K562 (cell line): ENCODE results near the gene VIPR1. TPM values are rescaled to one million over a fixed set of nuclear protein-coding genes. Genes with fewer than 3 reads are reported as not detected.

Experiments used
- ATAC-seq: fragments of 200-7000 bp; cut with Tn5 transposase; 3 replicates; pipeline ENCODE4 v1.9.1; 2020; ENCODE audit warnings: moderate library complexity
- BruUV-seq: library from RNA; stranded (reverse); fragments of 400-500 nt; replicated peaks from 2 replicates; lab custom pipeline; 2021; lab: Mats Ljungman, UMichigan
- CTCF ChIA-PET: fragments of 300-600 bp; formaldehyde crosslinking; extraction: SDS; loops from one replicate; lab custom pipeline; 2021; ENCODE audit warnings: low intra/inter-chr PET ratio; lab: Yijun Ruan, JAX
- POLR2A ChIA-PET: fragments of 300-600, 350-650 bp; sonication (Branson Sonifier 250); formaldehyde crosslinking; extraction: SDS; loops from one replicate; lab custom pipeline; 2021; ENCODE audit warnings: antibody characterized with exemption, inconsistent platforms; lab: Yijun Ruan, JAX
- DNase-seq, 4 experiments: peaks; one replicate each; pipeline versions ENCODE4 v3.0.0 to v3.0.0-alpha.2; 2011 to 2018; ENCODE audit warnings: low spot score in 3 of 4, mixed read lengths in 3 of 4; ENCODE audit errors: extremely low read depth in 1 of 4
- FAIRE-seq: peaks from 2 replicates; lab custom pipeline; 2011; peaks lifted over from hg19 to GRCh38; lab: Jason Lieb, UNC
- H2AFZ ChIP-seq: 2 replicates; pipeline ENCODE4 v1.6.0; 2011; ENCODE audit warnings: low read depth, low read length, control low read depth, inconsistent platforms
- H3K27ac ChIP-seq: fragments of 200-600 bp; 3 replicates; pipeline ENCODE4 v1.8.0; 2011; ENCODE audit warnings: low read depth, mild to moderate bottlenecking, control low read depth, inconsistent platforms, low read length, moderate library complexity, mixed read lengths; ENCODE audit errors: extremely low read depth
- H3K27me3 ChIP-seq, 2 experiments: fragments of 300-600 bp in 1 of 2; 2 replicates in 1 of 2; 3 replicates in 1 of 2; pipeline versions ENCODE4 v1.6.0 to v1.8.0; 2011; ENCODE audit warnings: inconsistent platforms in 2 of 2, low read length in 2 of 2, mild to moderate bottlenecking in 1 of 2, mixed read lengths in 1 of 2, moderate library complexity in 1 of 2; ENCODE audit not compliant: control insufficient read depth in 2 of 2, insufficient read depth in 2 of 2
- H3K36me3 ChIP-seq: fragments of 300-600 bp; 3 replicates; pipeline ENCODE4 v1.8.0; 2011; ENCODE audit warnings: mild to moderate bottlenecking, low read length, inconsistent platforms; ENCODE audit not compliant: control insufficient read depth, insufficient read depth
- H3K4me1 ChIP-seq, 2 experiments: fragments of 200-600 bp in 1 of 2; replicated peaks in 1 of 2; 2 replicates in 1 of 2; 3 replicates in 1 of 2; pipeline versions ENCODE4 v1.5.1 to v1.8.0; 2011; ENCODE audit warnings: inconsistent platforms in 2 of 2, low read length in 2 of 2, mild to moderate bottlenecking in 1 of 2, mixed read lengths in 1 of 2, moderate library complexity in 1 of 2; ENCODE audit not compliant: control insufficient read depth in 2 of 2, insufficient read depth in 2 of 2
- H3K4me2 ChIP-seq: 2 replicates; pipeline ENCODE4 v1.6.1; 2011; ENCODE audit warnings: low read length, control low read depth, inconsistent platforms, mixed read lengths; ENCODE audit not compliant: insufficient read depth
- H3K4me3 ChIP-seq: fragments of 200-600 bp; sonication (generic), shearing (Covaris generic); 2 replicates; pipeline ENCODE4 v1.5.1; 2016; ENCODE audit warnings: control low read depth, inconsistent platforms
- H3K79me2 ChIP-seq: fragments of 200-600 bp; 3 replicates; pipeline ENCODE4 v1.8.0; 2011; ENCODE audit warnings: low read length, inconsistent platforms; ENCODE audit not compliant: control insufficient read depth, insufficient read depth
- H3K9ac ChIP-seq, 2 experiments: 2 replicates each; pipeline versions ENCODE4 v1.6.0 to v1.6.1; 2011; ENCODE audit warnings: low read depth in 2 of 2, low read length in 2 of 2, control low read depth in 1 of 2, inconsistent platforms in 1 of 2, mild to moderate bottlenecking in 1 of 2, mixed read lengths in 1 of 2; ENCODE audit not compliant: insufficient read depth in 1 of 2
- H3K9me1 ChIP-seq: one replicate; pipeline ENCODE4 v1.6.0; 2011; ENCODE audit warnings: inconsistent platforms, mild to moderate bottlenecking, low read length, moderate library complexity; ENCODE audit not compliant: control insufficient read depth, insufficient read depth
- H3K9me3 ChIP-seq: replicated peaks from 2 replicates; pipeline ENCODE4 v1.5.1; 2011; ENCODE audit warnings: low read depth, low read length, inconsistent platforms; ENCODE audit not compliant: control insufficient read depth, insufficient read depth
- H4K20me1 ChIP-seq: replicated peaks from 2 replicates; pipeline ENCODE4 v1.6.1; 2011; ENCODE audit warnings: low read length, inconsistent platforms, mixed read lengths; ENCODE audit not compliant: control insufficient read depth, insufficient read depth
- HMGN3 ChIP-seq: IDR thresholded peaks from 2 replicates; pipeline ENCODE4 v1.6.1; 2011; ENCODE audit warnings: borderline replicate concordance, low read depth, mild to moderate bottlenecking, mixed read lengths, low read length; ENCODE audit not compliant: insufficient read length; ENCODE audit errors: extremely low read depth
- ZFPM2 ChIP-seq: fragments of 250-450 bp; sonication (Bioruptor Pico); IDR thresholded peaks from 2 replicates; pipeline ENCODE4 v1.5.1; 2022; ENCODE audit warnings: mild to moderate bottlenecking
- ZNF696 ChIP-seq: fragments of 250-450 bp; sonication (Bioruptor Pico); conservative IDR thresholded peaks from 2 replicates; pipeline ENCODE4 v1.4.0; 2020; ENCODE audit warnings: mild to moderate bottlenecking, moderate library complexity
- ZNF830 ChIP-seq: fragments of 250-450 bp; sonication (Bioruptor Pico); IDR thresholded peaks from 2 replicates; pipeline ENCODE4 v1.5.0; 2021; ENCODE audit warnings: mild to moderate bottlenecking
- WGBS: fragments of 100-300 bp; shearing (Covaris generic); methylation state at CpG from one replicate; pipeline ENCODE4 v1.1.6; 2016; ENCODE audit warnings: low coverage, mixed read lengths; ENCODE audit not compliant: insufficient coverage; ENCODE audit errors: missing lambda C conversion rate; 5-methylcytosine and 5-hydroxymethylcytosine counted together
- in situ Hi-C: fragments of 300-500 bp; cut with MboI; formaldehyde crosslinking; loops from 4 replicates; pipeline ENCODE4 v1.15.0; 2018; ENCODE audit warnings: inconsistent platforms, mixed read lengths
- intact Hi-C: fragments of 100-400 bp; cut with micrococcal nuclease; formaldehyde crosslinking; loops from 2 replicates; pipeline ENCODE4 v1.14.2; 2022
- polyA plus RNA-seq, 8 experiments: library from polyadenylated mRNA; depleted of rRNA in 4 of 8; stranded (reverse) in 5 of 8; unstranded in 3 of 8; fragments of >200 nt; fragmentation: Nextera tagmentation in 2 of 8; fragmentation: Illumina TruSeq in 1 of 8; extraction: Ambion mirVana in 2 of 8; extraction: Trizol in 1 of 8; gene quantifications; 2 replicates each; pipeline versions ENCODE4 v1.2.1 to v1.2.3, GENCODE V29; 2011 to 2014; ENCODE audit warnings: inconsistent platforms in 1 of 8, missing spikeins in 1 of 8
- total RNA-seq, 7 experiments: library from RNA; depleted of rRNA in 6 of 7; stranded (reverse); fragments of >200 nt in 6 of 7; fragmentation: Illumina TruSeq in 2 of 7; extraction: Trizol in 2 of 7; gene quantifications; 2 replicates each; pipeline versions ENCODE4 v1.2.1 to v1.2.3, GENCODE V29; 2011 to 2021; ENCODE audit warnings: low replicate concordance in 1 of 7

VIPR1 gene
- total and polyA plus RNA-seq, 9 of the 15 experiments (the other 6 are each of a cell fraction or from before 2014, with no cell fraction given): 0.04 to 0.38 (median 0.12) TPM; not detected in 3

- TF ChIP-seq ZNF830 (CRISPR knock-in tag) (no peak), ZNF696 (CRISPR knock-in tag) (no peak), HMGN3 (no peak), ZFPM2 (CRISPR knock-in tag) (no peak)
- WGBS: 60% methylated on average over 6 of the region's 6 CpGs
- Histone ChIP-seq H3K9me1 (no peaks in the 10 kb centered on the region), H3K36me3 (no peaks in the 10 kb centered on the region), H3K27ac (no peak overlapping the region), H3K4me2 (no peak overlapping the region), H4K20me1 (peaks cover 24% of the 10 kb centered on the region), H3K79me2 (no peaks in the 10 kb centered on the region), H3K4me3 (no peak overlapping the region), H2AFZ (no peak overlapping the region), H3K9me3 (no peaks in the 10 kb centered on the region), H3K9ac (no peak overlapping the region), H3K4me1 (peaks cover 4 to 27% of the 10 kb centered on the region in 2 experiments; a peak in 4 of 5 replicates), H3K27me3 (peaks cover 12 to 43% of the 10 kb centered on the region in 2 experiments; a peak in 4 of 5 replicates)
- intact Hi-C loops (no loop called here), in situ Hi-C loops (no loop called here)
- no TSS peak for BruUV-seq
- ChIA-PET CTCF (interaction anchor here (0.6 kb wide), 1 partner anchor 27 kb away, joined by 4 read pairs; no protein-coding TSS in a partner anchor), POLR2A (interaction anchor here (1.4 to 1.5 kb wide), 2 partner anchors 8 to 32 kb away, joined by 3 to 4 read pairs; no protein-coding TSS in a partner anchor)
- no peak for DNase-seq
- no peak for FAIRE-seq
- ATAC-seq: no peak
Observed at GRCh38 chr3:42505128-42505848, 2.8 kb downstream of the VIPR1 start.
